PC-9 (cell line): ENCODE data around the gene NRG2. TPM values are rescaled to one million over a fixed set of nuclear protein-coding genes. Genes with fewer than 3 reads are reported as not detected.

Experiments
- BruUV-seq: library from RNA; stranded (reverse); fragments of 400-500 nt; replicated peaks from 2 replicates; lab custom pipeline; 2021; lab: Mats Ljungman, UMichigan
- CTCF ChIA-PET: fragments of 300-600 bp; sonication (Branson Sonifier 250); formaldehyde crosslinking; loops from one replicate; lab custom pipeline; 2022; ENCODE audit warnings: antibody characterized with exemption; lab: Charles Lee
- POLR2A ChIA-PET: fragments of 300-600 bp; sonication (Branson Sonifier 250); formaldehyde crosslinking; loops from one replicate; lab custom pipeline; 2022; ENCODE audit warnings: antibody characterized with exemption; ENCODE audit not compliant: unreplicated experiment; lab: Charles Lee
- DNase-seq, 2 experiments: peaks; one replicate each; pipeline versions ENCODE4 v3.0.0 to v3.0.0-alpha.2; 2015 to 2022; ENCODE audit warnings: mixed read lengths in 1 of 2
- H2AFZ ChIP-seq: fragments of 200-600 bp; sonication (generic); 2 replicates; pipeline ENCODE4 v1.8.1; 2017; ENCODE audit warnings: antibody characterized with exemption
- H3F3A ChIP-seq: fragments of 200-600 bp; sonication (generic); 2 replicates; pipeline ENCODE4 v1.8.1; 2017; ENCODE audit warnings: antibody characterized with exemption, mild to moderate bottlenecking, low read depth; ENCODE audit not compliant: insufficient read depth
- H3K27ac ChIP-seq: fragments of 200-600 bp; sonication (generic); 2 replicates; pipeline ENCODE4 v1.6.1; 2016; ENCODE audit warnings: mixed run types
- H3K27me3 ChIP-seq: fragments of 200-600 bp; sonication (generic); 2 replicates; pipeline ENCODE4 v1.6.1; 2016; ENCODE audit warnings: low read depth, mixed run types; ENCODE audit not compliant: insufficient read depth
- H3K36me3 ChIP-seq: fragments of 200-600 bp; sonication (generic); 2 replicates; pipeline ENCODE4 v1.6.1; 2016; ENCODE audit warnings: low read depth, mixed run types
- H3K4me1 ChIP-seq: fragments of 200-600 bp; sonication (generic); replicated peaks from 2 replicates; pipeline ENCODE4 v1.6.1; 2016; ENCODE audit warnings: mixed run types; ENCODE audit not compliant: insufficient read depth
- H3K4me2 ChIP-seq: fragments of 200-600 bp; sonication (generic); 2 replicates; pipeline ENCODE4 v1.6.1; 2017; ENCODE audit warnings: mixed run types
- H3K4me3 ChIP-seq: fragments of 200-600 bp; sonication (generic); 2 replicates; pipeline ENCODE4 v1.6.1; 2016; ENCODE audit warnings: mixed run types
- H3K79me2 ChIP-seq: fragments of 200-600 bp; sonication (generic); 2 replicates; pipeline ENCODE4 v1.6.1; 2017; ENCODE audit warnings: low read depth, mixed run types
- H3K9me2 ChIP-seq: fragments of 200-600 bp; sonication (generic); 2 replicates; pipeline ENCODE4 v1.8.1; 2017; ENCODE audit warnings: mild to moderate bottlenecking; ENCODE audit not compliant: insufficient read depth
- H3K9me3 ChIP-seq: fragments of 200-600 bp; sonication (generic); 2 replicates; pipeline ENCODE4 v1.8.1; 2016; ENCODE audit warnings: low read depth; ENCODE audit not compliant: insufficient read depth
- H4K20me1 ChIP-seq: fragments of 200-600 bp; sonication (generic); 2 replicates; pipeline ENCODE4 v1.8.1; 2017; ENCODE audit not compliant: insufficient read depth
- CTCF ChIP-seq: fragments of 200-600 bp; sonication (generic); conservative IDR thresholded peaks from 2 replicates; pipeline ENCODE4 v1.6.1; 2017; ENCODE audit warnings: mixed run types, antibody characterized with exemption, mild to moderate bottlenecking, moderate library complexity
- EZH2 ChIP-seq: fragments of 200-600 bp; sonication (generic); IDR thresholded peaks from 2 replicates; pipeline ENCODE4 v1.8.0; 2017; ENCODE audit warnings: antibody characterized with exemption, low read depth
- intact Hi-C: fragments of 100-400 bp; cut with micrococcal nuclease; formaldehyde crosslinking; loops from one replicate; pipeline ENCODE4 v1.10.0; 2022; ENCODE audit not compliant: unreplicated experiment
- total RNA-seq: library from RNA; stranded (reverse); gene quantifications from 2 replicates; pipeline ENCODE4 v1.2.3, GENCODE V29; 2021

Gene NRG2
- total RNA-seq, 1 experiment from 2014 or later: not detected

DNA sequence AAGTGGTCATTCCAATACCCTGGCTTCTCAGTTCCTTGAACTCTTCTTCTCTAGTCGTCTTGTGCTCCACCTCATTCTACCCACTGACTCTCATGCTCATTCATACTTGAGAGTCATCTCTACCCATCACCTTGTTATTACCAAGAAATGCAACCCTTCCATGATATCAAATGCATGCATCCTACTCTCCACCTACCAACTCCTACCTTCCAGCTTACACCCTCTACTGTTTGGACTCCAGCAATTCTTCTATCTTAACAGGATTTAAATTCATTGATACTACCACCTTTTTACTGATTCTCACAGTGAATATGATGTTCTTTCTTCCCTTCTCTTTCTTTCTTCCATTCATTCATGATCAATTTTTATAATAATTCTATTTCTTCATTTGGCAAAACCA is 30.7 kb downstream of the NRG2 start:
- H3K9me3 ChIP-seq: no peaks in the 10 kb centered on the region
- intact Hi-C loops: no loop called here
- no peaks in the 10 kb centered on the region for H3K79me2 ChIP-seq
- no peak overlapping the region for H2AFZ ChIP-seq
- TF ChIP-seq CTCF (no peak), EZH2 (no peak)
- ChIA-PET CTCF (no interaction called here), POLR2A (no interaction called here)
- H3K27ac ChIP-seq: no peak overlapping the region
- no peak for DNase-seq
- peaks cover 39% of the 10 kb centered on the region for H3K4me1 ChIP-seq
- H3K9me2 ChIP-seq: no peaks in the 10 kb centered on the region
- H3K4me2 ChIP-seq: no peak overlapping the region
- H3K4me3 ChIP-seq: no peak overlapping the region
- BruUV-seq: no TSS peak
- no peaks in the 10 kb centered on the region for H3K27me3 ChIP-seq
- H4K20me1 ChIP-seq: 0 out of 2 replicates have a peak, but pooled peaks cover 3% of the 10 kb centered on the region
- peaks cover 16% of the 10 kb centered on the region for H3F3A ChIP-seq
- H3K36me3 ChIP-seq: no peaks in the 10 kb centered on the region

- CTCF ChIA-PET: no interaction called here
Observed at GRCh38 chr5:140011297-140011802, 31.7 kb downstream of the NRG2 start.

DNA sequence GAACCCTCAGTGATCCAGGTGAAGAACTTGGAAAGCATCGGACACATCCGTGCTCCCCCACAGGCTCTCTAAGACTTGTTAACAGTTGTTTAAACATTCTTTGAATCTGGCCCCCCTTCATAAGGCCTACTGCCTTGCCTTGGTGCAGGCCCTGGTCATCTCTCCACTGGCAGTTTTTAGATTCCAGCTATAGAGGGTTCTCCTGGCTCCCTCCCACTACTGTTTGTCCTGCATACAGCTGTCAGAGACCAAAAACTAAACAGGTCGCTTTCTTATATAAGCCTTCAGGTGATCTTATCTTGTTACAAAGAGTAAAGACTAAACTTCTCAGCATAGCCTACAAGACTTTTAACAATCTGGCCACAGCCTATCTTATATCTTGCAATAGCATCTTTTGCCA is 32.3 kb downstream of the NRG2 start:
- H3K4me1 ChIP-seq: peaks cover 36% of the 10 kb centered on the region
- intact Hi-C loops: no loop called here
- H4K20me1 ChIP-seq: 0 out of 2 replicates have a peak, but pooled peaks cover 3% of the 10 kb centered on the region
- H3K27me3 ChIP-seq: 0 out of 2 replicates have a peak, but pooled peaks cover 3% of the 10 kb centered on the region
- no peak overlapping the region for H3K4me3 ChIP-seq
- no peak overlapping the region for H3K27ac ChIP-seq
- no peak overlapping the region for H2AFZ ChIP-seq
- no peak for DNase-seq
- H3K9me3 ChIP-seq: no peaks in the 10 kb centered on the region
- no peaks in the 10 kb centered on the region for H3K36me3 ChIP-seq
- TF ChIP-seq EZH2 (no peak), CTCF (no peak)
- H3F3A ChIP-seq: peaks cover 16% of the 10 kb centered on the region
- 0 out of 2 replicates have a peak overlapping the region, but pooled peaks have one; percentile 4 for H3K4me2 ChIP-seq
- BruUV-seq: no TSS peak
- H3K79me2 ChIP-seq: no peaks in the 10 kb centered on the region
- CTCF ChIA-PET: no interaction called here
- H3K9me2 ChIP-seq: no peaks in the 10 kb centered on the region
- POLR2A ChIA-PET: no interaction called here

More at GRCh38 chr5:140011297-140011802, 31.7 kb downstream of the NRG2 start:
- Histone ChIP-seq H3K79me2 (no peaks in the 10 kb centered on the region), H3F3A (peaks cover 16% of the 10 kb centered on the region), H3K9me3 (no peaks in the 10 kb centered on the region), H2AFZ (no peak overlapping the region), H4K20me1 (0 out of 2 replicates have a peak, but pooled peaks cover 3% of the 10 kb centered on the region), H3K9me2 (no peaks in the 10 kb centered on the region), H3K27me3 (0 out of 2 replicates have a peak, but pooled peaks cover 3% of the 10 kb centered on the region), H3K27ac (no peak overlapping the region), H3K4me1 (peaks cover 39% of the 10 kb centered on the region), H3K36me3 (no peaks in the 10 kb centered on the region), H3K4me3 (no peak overlapping the region), H3K4me2 (0 out of 2 replicates have a peak overlapping the region, but pooled peaks have one; percentile 14)
- intact Hi-C loops: no loop called here
- peak in 1 of 2 experiments; percentile 88 for DNase-seq
- no peak for TF ChIP-seq CTCF
- no peak for TF ChIP-seq EZH2
- POLR2A ChIA-PET: no interaction called here
- BruUV-seq: no TSS peak
